Ishikawa (cell line): Measurements from ENCODE around the gene EVC2.

Source experiments
- CEBPB ChIP-seq: IDR thresholded peaks from 2 replicates; pipeline ENCODE4 v1.6.1; 2012
- CREB1 ChIP-seq: IDR thresholded peaks from 2 replicates; pipeline ENCODE4 v1.6.1; 2012; ENCODE audit warnings: low read depth
- EGR1 ChIP-seq: IDR thresholded peaks from 2 replicates; pipeline ENCODE4 v1.6.1; 2012
- EP300 ChIP-seq: IDR thresholded peaks from 2 replicates; pipeline ENCODE4 v1.6.1; 2012; ENCODE audit warnings: borderline replicate concordance
- FOXM1 ChIP-seq: IDR thresholded peaks from 2 replicates; pipeline ENCODE4 v1.6.1; 2012; ENCODE audit warnings: low read depth, borderline replicate concordance
- NFIC ChIP-seq: IDR thresholded peaks from 2 replicates; pipeline ENCODE4 v1.6.1; 2012
- RAD21 ChIP-seq: IDR thresholded peaks from 2 replicates; pipeline ENCODE4 v1.6.1; 2012; ENCODE audit warnings: low read depth
- TAF1 ChIP-seq: IDR thresholded peaks from 2 replicates; pipeline ENCODE4 v1.6.1; 2012; ENCODE audit warnings: low read depth, mild to moderate bottlenecking
- TCF12 ChIP-seq: IDR thresholded peaks from 2 replicates; pipeline ENCODE4 v1.6.1; 2012; ENCODE audit warnings: low read depth
- TEAD4 ChIP-seq: IDR thresholded peaks from 2 replicates; pipeline ENCODE4 v1.6.1; 2012
- YY1 ChIP-seq: IDR thresholded peaks from 2 replicates; pipeline ENCODE4 v1.6.1; 2012; ENCODE audit warnings: low read depth
- ZBTB7A ChIP-seq: IDR thresholded peaks from 2 replicates; pipeline ENCODE4 v1.6.1; 2012; ENCODE audit warnings: low read depth
- TF ChIP-seq, protein P1 (sequence below): IDR thresholded peaks from 2 replicates; pipeline ENCODE4 v1.6.1; 2012
- TF ChIP-seq, protein P2 (sequence below): IDR thresholded peaks from 2 replicates; pipeline ENCODE4 v1.6.1; 2012; ENCODE audit warnings: low read depth, mild to moderate bottlenecking

Gene EVC2

DNA sequence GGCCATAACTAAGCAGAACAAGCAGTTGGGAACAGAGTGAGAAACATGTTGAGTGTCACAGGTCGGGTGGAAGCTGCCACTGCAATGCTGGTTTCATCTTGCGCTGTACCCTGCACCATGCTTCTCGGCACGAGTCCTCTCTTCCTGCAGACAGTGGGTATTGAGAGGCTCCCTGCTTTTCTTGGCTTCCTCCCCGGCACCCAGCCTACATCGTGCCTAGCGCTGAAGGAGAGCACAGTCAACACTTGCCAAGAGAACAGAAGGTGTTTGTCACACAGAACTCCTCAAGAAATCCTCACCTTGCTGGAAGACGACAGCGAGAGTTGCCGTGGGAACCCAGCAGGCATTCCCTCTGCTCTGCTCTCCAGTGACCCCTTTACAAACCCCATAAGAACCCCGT is 53.6 kb downstream of the EVC2 start:
- TF ChIP-seq EGR1 (no peak), YY1 (no peak), ZBTB7A (no peak), EP300 (no peak), RAD21 (no peak), TCF12 (no peak), TAF1 (no peak), CREB1 (no peak), CEBPB (no peak)
- TF ChIP-seq, protein P1, sequence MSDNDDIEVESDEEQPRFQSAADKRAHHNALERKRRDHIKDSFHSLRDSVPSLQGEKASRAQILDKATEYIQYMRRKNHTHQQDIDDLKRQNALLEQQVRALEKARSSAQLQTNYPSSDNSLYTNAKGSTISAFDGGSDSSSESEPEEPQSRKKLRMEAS, result no peak
- TF ChIP-seq, protein P2, sequence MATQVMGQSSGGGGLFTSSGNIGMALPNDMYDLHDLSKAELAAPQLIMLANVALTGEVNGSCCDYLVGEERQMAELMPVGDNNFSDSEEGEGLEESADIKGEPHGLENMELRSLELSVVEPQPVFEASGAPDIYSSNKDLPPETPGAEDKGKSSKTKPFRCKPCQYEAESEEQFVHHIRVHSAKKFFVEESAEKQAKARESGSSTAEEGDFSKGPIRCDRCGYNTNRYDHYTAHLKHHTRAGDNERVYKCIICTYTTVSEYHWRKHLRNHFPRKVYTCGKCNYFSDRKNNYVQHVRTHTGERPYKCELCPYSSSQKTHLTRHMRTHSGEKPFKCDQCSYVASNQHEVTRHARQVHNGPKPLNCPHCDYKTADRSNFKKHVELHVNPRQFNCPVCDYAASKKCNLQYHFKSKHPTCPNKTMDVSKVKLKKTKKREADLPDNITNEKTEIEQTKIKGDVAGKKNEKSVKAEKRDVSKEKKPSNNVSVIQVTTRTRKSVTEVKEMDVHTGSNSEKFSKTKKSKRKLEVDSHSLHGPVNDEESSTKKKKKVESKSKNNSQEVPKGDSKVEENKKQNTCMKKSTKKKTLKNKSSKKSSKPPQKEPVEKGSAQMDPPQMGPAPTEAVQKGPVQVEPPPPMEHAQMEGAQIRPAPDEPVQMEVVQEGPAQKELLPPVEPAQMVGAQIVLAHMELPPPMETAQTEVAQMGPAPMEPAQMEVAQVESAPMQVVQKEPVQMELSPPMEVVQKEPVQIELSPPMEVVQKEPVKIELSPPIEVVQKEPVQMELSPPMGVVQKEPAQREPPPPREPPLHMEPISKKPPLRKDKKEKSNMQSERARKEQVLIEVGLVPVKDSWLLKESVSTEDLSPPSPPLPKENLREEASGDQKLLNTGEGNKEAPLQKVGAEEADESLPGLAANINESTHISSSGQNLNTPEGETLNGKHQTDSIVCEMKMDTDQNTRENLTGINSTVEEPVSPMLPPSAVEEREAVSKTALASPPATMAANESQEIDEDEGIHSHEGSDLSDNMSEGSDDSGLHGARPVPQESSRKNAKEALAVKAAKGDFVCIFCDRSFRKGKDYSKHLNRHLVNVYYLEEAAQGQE, result no peak

GRCh38 chr4:5651089-5651488 is 57.3 kb downstream of the EVC2 start:
- TF ChIP-seq CEBPB, result no peak
- no peak for TF ChIP-seq FOXM1
- TF ChIP-seq RAD21, result no peak
- TF ChIP-seq TEAD4, result no peak
- no peak for TF ChIP-seq ZBTB7A
- no peak for TF ChIP-seq YY1
- TF ChIP-seq EP300, result no peak
- no peak for TF ChIP-seq TAF1

- TF ChIP-seq EP300, result no peak
- TF ChIP-seq FOXM1, result no peak
Measured at GRCh38 chr4:5650040-5650439, 58.3 kb downstream of the EVC2 start.

GRCh38 chr4:5647351-5647750 is 61.0 kb downstream of the EVC2 start:
- TF ChIP-seq, protein P1, result no peak
- TF ChIP-seq NFIC, result no peak
- no peak for TF ChIP-seq EGR1
- no peak for TF ChIP-seq RAD21
- TF ChIP-seq EP300, result no peak
- TF ChIP-seq YY1, result no peak

DNA sequence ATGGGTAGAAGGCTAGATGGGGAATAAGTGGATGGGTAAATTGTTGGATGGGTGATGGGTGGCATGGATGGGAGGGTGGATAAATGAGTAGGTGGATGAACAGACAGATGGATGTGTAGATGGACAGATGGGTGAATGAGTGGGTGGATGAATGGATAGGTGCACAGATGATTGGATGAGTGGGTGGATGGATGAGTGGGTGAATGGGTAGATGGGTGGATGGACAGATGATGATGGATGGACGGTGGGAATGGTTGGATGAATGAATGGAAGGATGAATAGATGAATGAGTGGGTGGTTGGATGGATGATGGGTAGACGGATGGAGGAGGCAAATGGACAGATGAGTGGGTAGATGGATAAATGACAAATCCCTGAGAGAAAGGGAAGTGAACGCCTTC is 68.3 kb downstream of the EVC2 start:
- TF ChIP-seq NFIC (no peak), TEAD4 (no peak), EP300 (no peak), FOXM1 (no peak), CEBPB (no peak), ZBTB7A (no peak), YY1 (no peak), TCF12 (no peak), RAD21 (no peak)
- TF ChIP-seq, protein P2, result no peak

DNA sequence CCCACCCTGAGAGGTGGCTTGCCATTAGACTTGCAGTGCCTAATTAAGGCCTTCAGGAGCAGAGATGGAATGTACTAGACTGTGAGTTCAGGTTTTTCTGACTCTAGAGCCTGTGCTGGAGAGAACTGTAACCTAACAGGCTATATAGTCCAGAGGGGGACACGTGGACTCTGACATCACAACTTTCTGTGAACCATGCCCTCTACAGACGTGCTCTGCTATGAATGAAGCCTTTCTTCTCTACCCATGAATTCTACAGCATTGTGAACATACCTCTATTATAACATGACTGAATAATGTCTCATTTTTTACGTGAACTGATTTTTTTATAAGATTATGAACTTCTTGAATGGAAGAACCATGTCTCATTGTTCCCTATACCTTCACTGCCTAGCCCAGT is 68.8 kb downstream of the EVC2 start:
- TF ChIP-seq, protein P2, result no peak
- no peak for TF ChIP-seq YY1
- no peak for TF ChIP-seq TCF12
- TF ChIP-seq CREB1, result no peak

GRCh38 chr4:5638976-5639375 is 69.4 kb downstream of the EVC2 start:
- TF ChIP-seq EP300, result no peak
- no peak for TF ChIP-seq CREB1
- TF ChIP-seq, protein P2, result no peak
- TF ChIP-seq TEAD4, result no peak
- TF ChIP-seq TAF1, result no peak
- no peak for TF ChIP-seq RAD21
- TF ChIP-seq TCF12, result no peak
